Panc1 (cell line): Measurements from ENCODE around the gene TIMM29. TPM values are rescaled to one million over a fixed set of nuclear protein-coding genes. Genes with fewer than 3 reads are reported as not detected.
"Not testable (repeated sequence)": the region's sequence is repeated elsewhere in the genome, so short reads cannot be mapped to it uniquely, and the experiment has no call there.

Experiments
- ATAC-seq: fragments of 200-7000 bp; cut with Tn5 transposase; 2 replicates; pipeline ENCODE4 v1.9.1; 2020; ENCODE audit warnings: mild to moderate bottlenecking, moderate library complexity
- BruUV-seq: library from RNA; stranded (reverse); fragments of 400-500 nt; replicated peaks from 2 replicates; lab custom pipeline; 2021; lab: Mats Ljungman, UMichigan
- CTCF ChIA-PET: fragments of 300-600 bp; sonication (Branson Sonifier 250); formaldehyde crosslinking; loops from one replicate; lab custom pipeline; 2022; ENCODE audit warnings: antibody characterized with exemption; lab: Charles Lee
- POLR2A ChIA-PET: fragments of 300-600 bp; sonication (Branson Sonifier 250); formaldehyde crosslinking; loops from one replicate; lab custom pipeline; 2022; ENCODE audit warnings: antibody characterized with exemption; lab: Charles Lee
- DNase-seq: peaks from one replicate; pipeline ENCODE4 v3.0.0-alpha.2; 2010; ENCODE audit warnings: low read depth, low spot score
- H3K27ac ChIP-seq: 2 replicates; pipeline ENCODE4 v1.5.1; 2011; ENCODE audit warnings: mild to moderate bottlenecking, low read length, inconsistent platforms
- H3K27me3 ChIP-seq: fragments of 200-500 bp; sonication (Bioruptor generic); 2 replicates; pipeline ENCODE4 v1.6.0; 2014; ENCODE audit warnings: low read length, inconsistent platforms; ENCODE audit not compliant: control insufficient read depth, insufficient read depth
- H3K36me3 ChIP-seq: fragments of 200-500 bp; sonication (Bioruptor generic); 2 replicates; pipeline ENCODE4 v1.5.1; 2014; ENCODE audit warnings: inconsistent platforms, mild to moderate bottlenecking, low read length, moderate library complexity; ENCODE audit not compliant: control insufficient read depth, insufficient read depth
- H3K4me1 ChIP-seq: 2 replicates; pipeline ENCODE4 v1.5.1; 2011; ENCODE audit warnings: inconsistent platforms, mild to moderate bottlenecking, low read length, moderate library complexity; ENCODE audit not compliant: control insufficient read depth, insufficient read depth
- H3K4me3 ChIP-seq, 2 experiments: 2 replicates each; pipeline ENCODE4 v1.5.1; 2011 to 2012; ENCODE audit warnings: low read depth in 2 of 2, low read length in 2 of 2, mild to moderate bottlenecking in 2 of 2, inconsistent platforms in 1 of 2, moderate library complexity in 1 of 2
- H3K9me3 ChIP-seq: fragments of 200-500 bp; sonication (Bioruptor generic); 2 replicates; pipeline ENCODE4 v1.5.1; 2014; ENCODE audit warnings: low read depth, mild to moderate bottlenecking, inconsistent platforms, low read length, moderate library complexity; ENCODE audit not compliant: control insufficient read depth, insufficient read depth
- POLR2AphosphoS5 ChIP-seq: IDR thresholded peaks from 2 replicates; pipeline ENCODE4 v1.6.1; 2012; ENCODE audit warnings: mild to moderate bottlenecking, low read depth, low read length, moderate library complexity
- SIN3A ChIP-seq: IDR thresholded peaks from 2 replicates; pipeline ENCODE4 v1.6.1; 2012; ENCODE audit warnings: low read depth, mild to moderate bottlenecking, low read length, moderate library complexity, borderline replicate concordance; ENCODE audit not compliant: insufficient read depth
- TCF7L2 ChIP-seq: IDR thresholded peaks from 2 replicates; pipeline ENCODE4 v1.6.1; 2011; ENCODE audit warnings: mild to moderate bottlenecking, low read depth, low read length, inconsistent platforms
- in situ Hi-C: cut with HindIII; loops from 2 replicates; pipeline ENCODE4 v1.10.0; 2016; ENCODE audit warnings: low sequenced_read_pairs, low pct_unique_long_range_greater_than_20kb
- intact Hi-C: fragments of 100-400 bp; cut with micrococcal nuclease; formaldehyde crosslinking; loops from one replicate; pipeline ENCODE4 v1.10.0; 2022; ENCODE audit not compliant: unreplicated experiment
- total RNA-seq: library from RNA; stranded (reverse); gene quantifications from one replicate; pipeline ENCODE4 v1.2.1, GENCODE V29; 2021; ENCODE audit not compliant: unreplicated experiment
- TF ChIP-seq, protein P1 (sequence below): fragments of 450-650 bp; IDR thresholded peaks from 2 replicates; pipeline ENCODE4 v1.5.1; 2017; ENCODE audit warnings: mild to moderate bottlenecking
- TF ChIP-seq, protein P2 (sequence below), 2 experiments: IDR thresholded peaks; 2 replicates each; pipeline ENCODE4 v1.6.1; 2011 to 2012; ENCODE audit warnings: low read depth in 2 of 2, control low read depth in 1 of 2, low read length in 1 of 2, mild to moderate bottlenecking in 1 of 2, moderate library complexity in 1 of 2; ENCODE audit not compliant: insufficient read depth in 1 of 2

Gene TIMM29
- total RNA-seq, 1 experiment from 2014 or later, result 16.5 TPM

GRCh38 chr19:10936661-10937084, 8.1 kb downstream of the TIMM29 start:
- CTCF ChIA-PET, result interaction anchor here (0.6 to 1.1 kb wide), 5 partner anchors 8 to 654 kb away, joined by 3 to 6 read pairs (median 5); no protein-coding TSS in a partner anchor
- no TSS peak for BruUV-seq

GRCh38 chr19:10941649-10942048, 13.0 kb downstream of the TIMM29 start:
- H3K27me3 ChIP-seq, H3K36me3 ChIP-seq, H3K9me3 ChIP-seq, in situ Hi-C loops, BruUV-seq, DNase-seq, intact Hi-C loops: not testable (repeated sequence)
- peaks cover 11% of the 10 kb centered on the region for H3K4me1 ChIP-seq
- ChIA-PET CTCF (interaction anchor here (0.6 to 1.5 kb wide), 11 partner anchors 9 to 634 kb away, joined by 3 to 12 read pairs (median 7); no protein-coding TSS in a partner anchor), POLR2A (interaction anchor here (0.7 kb wide), 1 partner anchor 22 kb away, joined by 10 read pairs; no protein-coding TSS in a partner anchor)
- peak; percentile 57 for ATAC-seq
- H3K27ac ChIP-seq, result peak overlapping the region; percentile 57; the same call in 1 of the 2 replicates
- H3K4me3 ChIP-seq, result peak overlapping the region in 1 of 2 experiments; percentile 11; a peak in 1 of 4 replicates

More at GRCh38 chr19:10936661-10937084, 8.1 kb downstream of the TIMM29 start:
- intact Hi-C loops (no loop called here), in situ Hi-C loops (no loop called here)
- POLR2A ChIA-PET, result interaction anchor here (0.5 to 0.7 kb wide), 2 partner anchors 57 to 236 kb away, joined by 4 to 11 read pairs; no protein-coding TSS in a partner anchor
- H3K36me3 ChIP-seq, result no peaks in the 10 kb centered on the region
- H3K9me3 ChIP-seq, result no peaks in the 10 kb centered on the region
- DNase-seq (peak; percentile 57), ATAC-seq (peak; percentile 79)
- H3K4me1 ChIP-seq, result peaks cover 5% of the 10 kb centered on the region
- H3K27me3 ChIP-seq, result no peaks in the 10 kb centered on the region
- H3K27ac ChIP-seq, result no peak overlapping the region
- TF ChIP-seq SIN3A, result no peak
- TF ChIP-seq, protein P1, sequence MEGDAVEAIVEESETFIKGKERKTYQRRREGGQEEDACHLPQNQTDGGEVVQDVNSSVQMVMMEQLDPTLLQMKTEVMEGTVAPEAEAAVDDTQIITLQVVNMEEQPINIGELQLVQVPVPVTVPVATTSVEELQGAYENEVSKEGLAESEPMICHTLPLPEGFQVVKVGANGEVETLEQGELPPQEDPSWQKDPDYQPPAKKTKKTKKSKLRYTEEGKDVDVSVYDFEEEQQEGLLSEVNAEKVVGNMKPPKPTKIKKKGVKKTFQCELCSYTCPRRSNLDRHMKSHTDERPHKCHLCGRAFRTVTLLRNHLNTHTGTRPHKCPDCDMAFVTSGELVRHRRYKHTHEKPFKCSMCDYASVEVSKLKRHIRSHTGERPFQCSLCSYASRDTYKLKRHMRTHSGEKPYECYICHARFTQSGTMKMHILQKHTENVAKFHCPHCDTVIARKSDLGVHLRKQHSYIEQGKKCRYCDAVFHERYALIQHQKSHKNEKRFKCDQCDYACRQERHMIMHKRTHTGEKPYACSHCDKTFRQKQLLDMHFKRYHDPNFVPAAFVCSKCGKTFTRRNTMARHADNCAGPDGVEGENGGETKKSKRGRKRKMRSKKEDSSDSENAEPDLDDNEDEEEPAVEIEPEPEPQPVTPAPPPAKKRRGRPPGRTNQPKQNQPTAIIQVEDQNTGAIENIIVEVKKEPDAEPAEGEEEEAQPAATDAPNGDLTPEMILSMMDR, result peak; percentile 80
- H3K4me3 ChIP-seq, result no peak overlapping the region

- POLR2A ChIA-PET, H3K27ac ChIP-seq, H3K4me3 ChIP-seq, CTCF ChIA-PET, ATAC-seq, intact Hi-C loops, H3K36me3 ChIP-seq, DNase-seq, H3K9me3 ChIP-seq, H3K27me3 ChIP-seq, in situ Hi-C loops, BruUV-seq: not testable (repeated sequence)
- peaks cover 15% of the 10 kb centered on the region for H3K4me1 ChIP-seq
Measured at GRCh38 chr19:10943412-10943811, 14.8 kb downstream of the TIMM29 start.

DNA sequence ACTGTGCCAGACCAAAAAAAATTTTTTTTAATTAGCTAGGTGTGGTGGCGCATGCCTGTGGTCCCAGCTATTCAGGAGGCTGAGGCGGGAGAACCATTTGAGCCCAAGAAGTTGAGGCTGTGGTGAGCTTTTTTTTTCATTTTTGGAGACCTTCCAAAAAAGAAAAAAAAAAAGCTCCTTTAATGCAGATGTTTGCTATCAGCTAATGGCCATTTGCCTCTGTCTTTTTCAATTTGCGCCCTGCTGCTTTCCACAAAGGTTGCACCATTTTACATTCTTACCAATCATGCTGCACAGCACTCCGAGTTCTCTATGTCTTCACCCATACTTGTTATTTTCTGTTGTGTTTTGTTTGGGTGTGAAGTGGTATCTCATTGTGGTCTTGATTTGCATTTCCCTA, 16.7 kb downstream of the TIMM29 start:
- no peak for DNase-seq

More for the DNA sequence above, 16.7 kb downstream of the TIMM29 start:
- BruUV-seq, result no TSS peak
- Histone ChIP-seq H3K27ac (no peak overlapping the region), H3K27me3 (no peaks in the 10 kb centered on the region), H3K36me3 (no peaks in the 10 kb centered on the region), H3K9me3 (no peaks in the 10 kb centered on the region), H3K4me1 (peaks cover 10% of the 10 kb centered on the region), H3K4me3 (no peak overlapping the region)
- in situ Hi-C loops, result no loop called here
- no peak for ATAC-seq
- ChIA-PET CTCF (interaction anchor here (0.7 kb wide), 1 partner anchor 25 kb away, joined by 3 read pairs; no protein-coding TSS in a partner anchor), POLR2A (interaction anchor here (0.6 kb wide), 1 partner anchor 214 kb away, joined by 6 read pairs; no protein-coding TSS in a partner anchor)
- TF ChIP-seq POLR2AphosphoS5, result no peak
- TF ChIP-seq SIN3A, result no peak
- TF ChIP-seq, protein P1, result no peak
- TF ChIP-seq TCF7L2, result no peak
- TF ChIP-seq, protein P2, sequence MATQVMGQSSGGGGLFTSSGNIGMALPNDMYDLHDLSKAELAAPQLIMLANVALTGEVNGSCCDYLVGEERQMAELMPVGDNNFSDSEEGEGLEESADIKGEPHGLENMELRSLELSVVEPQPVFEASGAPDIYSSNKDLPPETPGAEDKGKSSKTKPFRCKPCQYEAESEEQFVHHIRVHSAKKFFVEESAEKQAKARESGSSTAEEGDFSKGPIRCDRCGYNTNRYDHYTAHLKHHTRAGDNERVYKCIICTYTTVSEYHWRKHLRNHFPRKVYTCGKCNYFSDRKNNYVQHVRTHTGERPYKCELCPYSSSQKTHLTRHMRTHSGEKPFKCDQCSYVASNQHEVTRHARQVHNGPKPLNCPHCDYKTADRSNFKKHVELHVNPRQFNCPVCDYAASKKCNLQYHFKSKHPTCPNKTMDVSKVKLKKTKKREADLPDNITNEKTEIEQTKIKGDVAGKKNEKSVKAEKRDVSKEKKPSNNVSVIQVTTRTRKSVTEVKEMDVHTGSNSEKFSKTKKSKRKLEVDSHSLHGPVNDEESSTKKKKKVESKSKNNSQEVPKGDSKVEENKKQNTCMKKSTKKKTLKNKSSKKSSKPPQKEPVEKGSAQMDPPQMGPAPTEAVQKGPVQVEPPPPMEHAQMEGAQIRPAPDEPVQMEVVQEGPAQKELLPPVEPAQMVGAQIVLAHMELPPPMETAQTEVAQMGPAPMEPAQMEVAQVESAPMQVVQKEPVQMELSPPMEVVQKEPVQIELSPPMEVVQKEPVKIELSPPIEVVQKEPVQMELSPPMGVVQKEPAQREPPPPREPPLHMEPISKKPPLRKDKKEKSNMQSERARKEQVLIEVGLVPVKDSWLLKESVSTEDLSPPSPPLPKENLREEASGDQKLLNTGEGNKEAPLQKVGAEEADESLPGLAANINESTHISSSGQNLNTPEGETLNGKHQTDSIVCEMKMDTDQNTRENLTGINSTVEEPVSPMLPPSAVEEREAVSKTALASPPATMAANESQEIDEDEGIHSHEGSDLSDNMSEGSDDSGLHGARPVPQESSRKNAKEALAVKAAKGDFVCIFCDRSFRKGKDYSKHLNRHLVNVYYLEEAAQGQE (IDR thresholded peaks at IDR 0.05; ENCODE audit: insufficient read depth in 1 of 2, low read depth in 2 of 2, low read length in 1 of 2), result no peak
- intact Hi-C loops, result no loop called here
